ENCODE results near the gene ZNRF1.

The ZNRF1 gene

GRCh38 chr16:75060723-75061122, 61.9 kb downstream of the ZNRF1 start:
- no peak for ATAC-seq (ENCODE audit: low read depth)
- H3K36me3 ChIP-seq (ENCODE audit: low read depth) = no peaks in the 10 kb centered on the region
- no peak for DNase-seq (ENCODE audit: low spot score)
- H3K9me3 ChIP-seq (ENCODE audit: severe bottlenecking) = no peaks in the 10 kb centered on the region
- no peaks in the 10 kb centered on the region for H3K4me1 ChIP-seq (ENCODE audit: insufficient read depth, poor library complexity, severe bottlenecking)
- no peaks in the 10 kb centered on the region for H3K27me3 ChIP-seq (ENCODE audit: insufficient read depth, poor library complexity, severe bottlenecking)
- TF ChIP-seq CTCF (IDR thresholded peaks at IDR 0.05; ENCODE audit: poor library complexity, severe bottlenecking) = no peak
- no peak overlapping the region for H3K27ac ChIP-seq (ENCODE audit: poor library complexity, severe bottlenecking)
- no peak overlapping the region for H3K4me3 ChIP-seq (ENCODE audit: severe bottlenecking)

GRCh38 chr16:75061669-75062068, 62.8 kb downstream of the ZNRF1 start:
- Histone ChIP-seq H3K4me1 (ENCODE audit: insufficient read depth, poor library complexity, severe bottlenecking) (no peaks in the 10 kb centered on the region), H3K27ac (ENCODE audit: poor library complexity, severe bottlenecking) (no peak overlapping the region)
- no peak for DNase-seq (ENCODE audit: low spot score)

DNA sequence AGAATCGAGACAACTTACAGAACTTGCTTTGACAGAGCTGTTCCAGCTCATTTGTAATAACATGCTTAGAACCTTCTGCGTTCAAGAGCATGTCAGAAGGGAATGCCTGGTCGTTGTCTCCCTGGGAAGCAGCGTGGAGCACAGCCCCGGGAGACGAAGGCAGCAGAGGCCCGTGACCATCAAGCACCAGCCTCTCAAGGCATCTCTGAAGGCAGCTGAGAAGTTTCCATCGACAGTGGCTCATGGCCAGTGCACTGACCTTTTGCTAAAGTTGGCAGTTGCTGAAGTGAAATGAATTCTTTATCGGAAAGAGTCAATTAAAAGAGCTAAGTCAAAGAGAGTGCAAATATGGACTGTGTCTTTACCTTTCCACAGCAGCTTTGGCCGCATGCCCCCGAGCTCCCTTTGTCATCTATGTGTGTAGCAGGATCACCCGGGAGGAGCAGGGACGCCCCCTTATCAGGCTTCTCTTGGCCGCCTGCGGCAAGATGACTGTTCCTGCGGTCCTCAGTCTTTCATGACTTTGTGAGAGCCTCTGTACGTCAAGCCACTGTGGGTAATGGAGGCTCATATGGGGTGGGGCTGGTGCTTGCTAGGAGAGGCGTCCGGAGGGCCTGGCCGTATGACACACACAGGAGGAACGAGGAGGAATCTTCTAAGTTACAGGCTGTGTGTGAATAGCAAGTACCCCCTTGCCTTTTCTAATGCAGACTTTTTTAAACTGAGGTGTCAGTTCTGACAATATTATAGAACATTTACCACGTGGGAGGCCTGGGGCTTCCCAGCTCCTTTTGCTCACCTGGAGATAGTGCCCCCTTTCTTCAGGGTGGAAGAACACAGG, 63.5 kb downstream of the ZNRF1 start:
- Histone ChIP-seq H3K4me3 (ENCODE audit: severe bottlenecking) (no peak overlapping the region), H3K27ac (ENCODE audit: poor library complexity, severe bottlenecking) (no peak overlapping the region), H3K9me3 (ENCODE audit: severe bottlenecking) (no peaks in the 10 kb centered on the region), H3K36me3 (ENCODE audit: low read depth) (no peaks in the 10 kb centered on the region), H3K4me1 (ENCODE audit: insufficient read depth, poor library complexity, severe bottlenecking) (no peaks in the 10 kb centered on the region), H3K27me3 (ENCODE audit: insufficient read depth, poor library complexity, severe bottlenecking) (no peaks in the 10 kb centered on the region)
- TF ChIP-seq CTCF (IDR thresholded peaks at IDR 0.05; ENCODE audit: poor library complexity, severe bottlenecking) = no peak
- DNase-seq (ENCODE audit: low spot score) = no peak
- no peak for ATAC-seq (ENCODE audit: low read depth)

More at GRCh38 chr16:75061669-75062068, 62.8 kb downstream of the ZNRF1 start:
- TF ChIP-seq CTCF (IDR thresholded peaks at IDR 0.05; ENCODE audit: poor library complexity, severe bottlenecking) = no peak
- no peak for ATAC-seq (ENCODE audit: low read depth)
- Histone ChIP-seq H3K27me3 (ENCODE audit: insufficient read depth, poor library complexity, severe bottlenecking) (no peaks in the 10 kb centered on the region), H3K4me3 (ENCODE audit: severe bottlenecking) (no peak overlapping the region), H3K36me3 (ENCODE audit: low read depth) (no peaks in the 10 kb centered on the region), H3K9me3 (ENCODE audit: severe bottlenecking) (no peaks in the 10 kb centered on the region)

DNA sequence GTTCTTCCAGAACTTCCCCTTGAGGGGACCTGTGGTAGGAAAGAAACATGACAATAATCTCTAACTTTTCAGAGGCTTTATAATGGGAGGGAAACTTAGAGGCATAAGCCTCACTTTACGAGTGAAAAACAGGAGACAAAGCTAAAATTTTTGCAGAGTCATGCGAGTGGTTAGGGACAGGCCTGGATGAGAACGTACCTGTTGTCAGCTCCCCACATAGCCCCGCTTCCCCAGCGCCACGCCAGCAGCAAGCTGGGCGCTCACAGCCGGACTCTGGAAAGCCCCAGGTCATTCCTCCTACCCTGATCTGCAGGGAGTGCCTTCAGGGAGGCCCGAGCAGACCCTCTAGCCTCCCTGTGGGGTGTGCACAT, 64.1 kb downstream of the ZNRF1 start:
- DNase-seq (ENCODE audit: low spot score) (no peak), ATAC-seq (ENCODE audit: low read depth) (no peak)
- Histone ChIP-seq H3K36me3 (ENCODE audit: low read depth) (no peaks in the 10 kb centered on the region), H3K4me1 (ENCODE audit: insufficient read depth, poor library complexity, severe bottlenecking) (no peaks in the 10 kb centered on the region), H3K27me3 (ENCODE audit: insufficient read depth, poor library complexity, severe bottlenecking) (no peaks in the 10 kb centered on the region), H3K9me3 (ENCODE audit: severe bottlenecking) (no peaks in the 10 kb centered on the region), H3K4me3 (ENCODE audit: severe bottlenecking) (no peak overlapping the region), H3K27ac (ENCODE audit: poor library complexity, severe bottlenecking) (no peak overlapping the region)
- TF ChIP-seq CTCF (IDR thresholded peaks at IDR 0.05; ENCODE audit: poor library complexity, severe bottlenecking) = no peak

GRCh38 chr16:75063549-75064088, 64.8 kb downstream of the ZNRF1 start:
- ATAC-seq (ENCODE audit: low read depth) (no peak), DNase-seq (ENCODE audit: low spot score) (no peak)
- no peak overlapping the region for H3K4me3 ChIP-seq (ENCODE audit: severe bottlenecking)
- no peak for TF ChIP-seq CTCF (IDR thresholded peaks at IDR 0.05; ENCODE audit: poor library complexity, severe bottlenecking)
- H3K9me3 ChIP-seq (ENCODE audit: severe bottlenecking) = no peaks in the 10 kb centered on the region
- H3K4me1 ChIP-seq (ENCODE audit: insufficient read depth, poor library complexity, severe bottlenecking) = no peaks in the 10 kb centered on the region
- no peak overlapping the region for H3K27ac ChIP-seq (ENCODE audit: poor library complexity, severe bottlenecking)
- H3K27me3 ChIP-seq (ENCODE audit: insufficient read depth, poor library complexity, severe bottlenecking) = no peaks in the 10 kb centered on the region
- no peaks in the 10 kb centered on the region for H3K36me3 ChIP-seq (ENCODE audit: low read depth)

All from RWPE2 (cell line).